ENCODE measurements around the gene CD9. TPM values are rescaled to one million over a fixed set of nuclear protein-coding genes. Genes with fewer than 3 reads are reported as not detected.
"Not testable (repeated sequence)": the region's sequence is repeated elsewhere in the genome, so short reads cannot be mapped to it uniquely, and the experiment has no call there.

CD9 gene
- total RNA-seq, 2 donors from 2014 or later: 33.5 to 99.1 TPM

- 93% methylated on average over 3 to 47 of the region's 49 CpGs for WGBS, 2 experiments (ENCODE audit: insufficient coverage in 1 of 2, insufficient read length in 1 of 2)
- H3K27me3 ChIP-seq (ENCODE audit: control insufficient read depth, insufficient read depth, low read length, poor library complexity, severe bottlenecking); H3K4me3 ChIP-seq (ENCODE audit: low read length); DNase-seq; H3K27ac Mint-ChIP-seq; H3K9ac ChIP-seq (ENCODE audit: extremely low read depth, low read length, poor library complexity, severe bottlenecking); H3K36me3 ChIP-seq (ENCODE audit: control insufficient read depth, insufficient read depth, low read length); H3K4me3 Mint-ChIP-seq; H3K27me3 Mint-ChIP-seq (ENCODE audit: insufficient read depth); H3K9me3 ChIP-seq (ENCODE audit: control insufficient read depth, low read length); H3K27ac ChIP-seq (ENCODE audit: low read depth, low read length); H3K36me3 Mint-ChIP-seq (ENCODE audit: low read depth); H3K4me1 ChIP-seq (ENCODE audit: control insufficient read depth, insufficient read depth, low read length): not testable (repeated sequence)
- Mint-ChIP-seq H3K4me1 (peaks cover 31% of the 10 kb centered on the region), H3K9me3 (peaks cover 16% of the 10 kb centered on the region)
Measured at GRCh38 chr12:6190767-6191530, 9.3 kb upstream of the CD9 start.

GRCh38 chr12:6192604-6193380, 7.4 kb upstream of the CD9 start:
- peaks cover 9% of the 10 kb centered on the region for H3K9me3 ChIP-seq (ENCODE audit: control insufficient read depth, low read length)
- Mint-ChIP-seq H3K4me1 (peaks cover 37% of the 10 kb centered on the region), H3K36me3 (ENCODE audit: low read depth) (peaks cover 2% of the 10 kb centered on the region), H3K27ac (peak overlapping the region; percentile 90), H3K27me3 (ENCODE audit: insufficient read depth) (peaks cover 5% of the 10 kb centered on the region), H3K9me3 (peaks cover 16% of the 10 kb centered on the region), H3K4me3 (no peak overlapping the region)
- no peak overlapping the region for H3K4me3 ChIP-seq (ENCODE audit: low read length)
- no peak overlapping the region for H3K9ac ChIP-seq (ENCODE audit: extremely low read depth, low read length, poor library complexity, severe bottlenecking)
- no peaks in the 10 kb centered on the region for H3K4me1 ChIP-seq (ENCODE audit: control insufficient read depth, insufficient read depth, low read length)
- 95% methylated on average over 9 to 13 of the region's 13 CpGs for WGBS, 2 experiments (ENCODE audit: insufficient coverage in 1 of 2, insufficient read length in 1 of 2)
- H3K27me3 ChIP-seq (ENCODE audit: control insufficient read depth, insufficient read depth, low read length, poor library complexity, severe bottlenecking): no peaks in the 10 kb centered on the region
- TF ChIP-seq CTCF (conservative IDR thresholded peaks at IDR 0.05): no peak
- peak; percentile 43 for DNase-seq
- H3K27ac ChIP-seq (ENCODE audit: low read depth, low read length): no peak overlapping the region
- H3K36me3 ChIP-seq (ENCODE audit: control insufficient read depth, insufficient read depth, low read length): no peaks in the 10 kb centered on the region

GRCh38 chr12:6193853-6194815, 6.1 kb upstream of the CD9 start:
- peak; percentile 61 for TF ChIP-seq CTCF (conservative IDR thresholded peaks at IDR 0.05)
- Histone ChIP-seq H3K9me3 (ENCODE audit: control insufficient read depth, low read length) (peaks cover 9% of the 10 kb centered on the region), H3K27ac (ENCODE audit: low read depth, low read length) (no peak overlapping the region), H3K27me3 (ENCODE audit: control insufficient read depth, insufficient read depth, low read length, poor library complexity, severe bottlenecking) (peaks cover 9% of the 10 kb centered on the region), H3K4me3 (ENCODE audit: low read length) (no peak overlapping the region), H3K36me3 (ENCODE audit: control insufficient read depth, insufficient read depth, low read length) (no peaks in the 10 kb centered on the region), H3K9ac (ENCODE audit: extremely low read depth, low read length, poor library complexity, severe bottlenecking) (no peak overlapping the region), H3K4me1 (ENCODE audit: control insufficient read depth, insufficient read depth, low read length) (no peaks in the 10 kb centered on the region)
- Mint-ChIP-seq H3K9me3 (peaks cover 16% of the 10 kb centered on the region), H3K27ac (peak overlapping the region; percentile 90), H3K36me3 (ENCODE audit: low read depth) (peaks cover 2% of the 10 kb centered on the region), H3K4me1 (peaks cover 51% of the 10 kb centered on the region), H3K27me3 (ENCODE audit: insufficient read depth) (peaks cover 12% of the 10 kb centered on the region), H3K4me3 (no peak overlapping the region)
- 79 to 90% methylated on average over 13 to 18 of the region's 19 CpGs for WGBS, 2 experiments (ENCODE audit: insufficient coverage in 1 of 2, insufficient read length in 1 of 2)
- peak; percentile 92 for DNase-seq

All from endodermal cell (in vitro differentiated cells).